Measurements from ENCODE around the gene MAMSTR.

- TF ChIP-seq CTCF (IDR thresholded peaks at IDR 0.05; ENCODE audit: low read length) (no peak), EZH2phosphoT487 (IDR thresholded peaks at IDR 0.05; ENCODE audit: low read length) (no peak)
Observed at GRCh38 chr19:48689449-48689848, 30.1 kb downstream of the MAMSTR start.
